GM23338 (cell line): ENCODE measurements around the gene NT5C3B. TPM values are rescaled to one million over a fixed set of nuclear protein-coding genes. Genes with fewer than 3 reads are reported as not detected.
"Not testable (repeated sequence)": the region's sequence is repeated elsewhere in the genome, so short reads cannot be mapped to it uniquely, and the experiment has no call there.

Experiments
- ATAC-seq: fragments of 200-7000 bp; cut with Tn5 transposase; 3 replicates; pipeline ENCODE4 v1.9.1; 2020
- DNase-seq: peaks from one replicate; pipeline ENCODE4 v3.0.0-alpha.2; 2015; ENCODE audit warnings: low spot score
- H2AFZ ChIP-seq: fragments of 200-600 bp; sonication (generic); 2 replicates; pipeline ENCODE4 v1.8.0; 2016; ENCODE audit warnings: antibody characterized with exemption, mild to moderate bottlenecking, moderate library complexity
- H3F3A ChIP-seq: fragments of 200-600 bp; sonication (generic); replicated peaks from 2 replicates; pipeline ENCODE4 v1.8.0; 2017; ENCODE audit warnings: antibody characterized with exemption, mixed run types, low read depth
- H3K27ac ChIP-seq: fragments of 200-600 bp; sonication (generic); 2 replicates; pipeline ENCODE4 v1.6.1; 2016; ENCODE audit warnings: low read depth
- H3K27me3 ChIP-seq: fragments of 200-600 bp; sonication (generic); 2 replicates; pipeline ENCODE4 v1.8.0; 2016; ENCODE audit warnings: mild to moderate bottlenecking, mixed run types, moderate library complexity; ENCODE audit not compliant: insufficient read depth
- H3K36me3 ChIP-seq: fragments of 200-600 bp; sonication (generic); 2 replicates; pipeline ENCODE4 v1.8.0; 2016; ENCODE audit warnings: mild to moderate bottlenecking; ENCODE audit not compliant: insufficient read depth
- H3K4me1 ChIP-seq: fragments of 200-600 bp; sonication (generic); 2 replicates; pipeline ENCODE4 v1.8.0; 2016; ENCODE audit warnings: mild to moderate bottlenecking, moderate library complexity; ENCODE audit not compliant: insufficient read depth
- H3K4me2 ChIP-seq: fragments of 200-600 bp; sonication (generic); 2 replicates; pipeline ENCODE4 v1.7.1; 2017; ENCODE audit warnings: mixed run types
- H3K4me3 ChIP-seq: fragments of 200-600 bp; sonication (generic); 2 replicates; pipeline ENCODE4 v1.6.1; 2016; ENCODE audit warnings: mixed run types
- H3K79me2 ChIP-seq: fragments of 200-600 bp; sonication (generic); replicated peaks from 2 replicates; pipeline ENCODE4 v1.8.0; 2017; ENCODE audit warnings: mild to moderate bottlenecking; ENCODE audit not compliant: insufficient read depth
- H3K9me2 ChIP-seq: fragments of 200-600 bp; sonication (generic); 2 replicates; pipeline ENCODE4 v1.8.0; 2017; ENCODE audit not compliant: insufficient read depth
- H4K20me1 ChIP-seq: fragments of 200-600 bp; sonication (generic); replicated peaks from 2 replicates; pipeline ENCODE4 v1.8.0; 2017; ENCODE audit warnings: mild to moderate bottlenecking; ENCODE audit not compliant: insufficient read depth
- H3K27ac Mint-ChIP-seq: 2 replicates; pipeline ENCODE4 v1.8.0; 2020; ENCODE audit warnings: inconsistent platforms, mild to moderate bottlenecking, moderate library complexity, mixed read lengths
- H3K27me3 Mint-ChIP-seq: 3 replicates; pipeline ENCODE4 v1.8.0; 2022; ENCODE audit warnings: low read depth, mild to moderate bottlenecking, moderate library complexity, mixed read lengths, inconsistent platforms; ENCODE audit not compliant: insufficient read depth, poor library complexity
- H3K36me3 Mint-ChIP-seq: 3 replicates; pipeline ENCODE4 v1.8.0; 2021; ENCODE audit warnings: low read depth, mild to moderate bottlenecking, inconsistent platforms, moderate library complexity, mixed read lengths
- H3K4me1 Mint-ChIP-seq: 3 replicates; pipeline ENCODE4 v1.8.0; 2020; ENCODE audit warnings: mild to moderate bottlenecking, inconsistent platforms, mixed read lengths
- H3K4me3 Mint-ChIP-seq: 3 replicates; pipeline ENCODE4 v1.8.0; 2021; ENCODE audit warnings: moderate library complexity, mild to moderate bottlenecking, inconsistent platforms, mixed read lengths
- H3K9me3 Mint-ChIP-seq: 3 replicates; pipeline ENCODE4 v1.8.0; 2020; ENCODE audit warnings: moderate library complexity, mild to moderate bottlenecking, inconsistent platforms, mixed read lengths
- CREB1 ChIP-seq: fragments of 250-450 bp; sonication (Bioruptor Pico); IDR thresholded peaks from 2 replicates; pipeline ENCODE4 v1.5.0; 2020; ENCODE audit warnings: low read depth, mild to moderate bottlenecking, moderate library complexity
- EZH2 ChIP-seq: fragments of 200-600 bp; sonication (generic); IDR thresholded peaks from one replicate; pipeline ENCODE4 v1.8.0; 2017; ENCODE audit warnings: antibody characterized with exemption, mild to moderate bottlenecking, low read depth; ENCODE audit not compliant: unreplicated experiment
- JUNB ChIP-seq: IDR thresholded peaks from one replicate; pipeline ENCODE4 v1.6.1; 2016; ENCODE audit warnings: antibody characterized with exemption; ENCODE audit not compliant: unreplicated experiment
- POLR2AphosphoS5 ChIP-seq: IDR thresholded peaks from 2 replicates; pipeline ENCODE4 v1.6.1; 2016; ENCODE audit warnings: antibody characterized with exemption, low read depth
- ZNF114 ChIP-seq: fragments of 250-450 bp; sonication (Bioruptor Pico); IDR thresholded peaks from 2 replicates; pipeline ENCODE4 v1.5.0; 2020; ENCODE audit warnings: mild to moderate bottlenecking, moderate library complexity
- polyA plus RNA-seq: library from polyadenylated mRNA; unstranded; fragments of >200 nt; fragmentation: Nextera tagmentation; extraction: Ambion mirVana; gene quantifications from 2 replicates; pipeline ENCODE4 v1.2.1, GENCODE V29; 2016
- total RNA-seq: library from RNA; depleted of rRNA; stranded (reverse); fragments of >200 nt; shearing (Covaris generic); gene quantifications from 2 replicates; pipeline ENCODE4 v1.2.3, GENCODE V29; 2014
- TF ChIP-seq, protein P1 (sequence below): IDR thresholded peaks from 2 replicates; pipeline ENCODE4 v1.6.1; 2016; ENCODE audit warnings: antibody characterized with exemption
- TF ChIP-seq, protein P2 (sequence below), 2 experiments: fragments of 200-600 bp in 1 of 2; sonication (generic) in 1 of 2; conservative IDR thresholded peaks; 2 replicates each; pipeline versions ENCODE4 v1.5.1 to v1.6.1; 2016 to 2017; ENCODE audit warnings: antibody characterized with exemption in 2 of 2, low read depth in 2 of 2, mild to moderate bottlenecking in 2 of 2, moderate library complexity in 1 of 2
- TF ChIP-seq, protein P3 (sequence below): IDR thresholded peaks from one replicate; pipeline ENCODE4 v1.6.1; 2018; ENCODE audit warnings: antibody characterized with exemption; ENCODE audit not compliant: unreplicated experiment

The NT5C3B gene
- total and polyA plus RNA-seq, 2 experiments from 2014 or later: 58.2 to 78.3 TPM

DNA sequence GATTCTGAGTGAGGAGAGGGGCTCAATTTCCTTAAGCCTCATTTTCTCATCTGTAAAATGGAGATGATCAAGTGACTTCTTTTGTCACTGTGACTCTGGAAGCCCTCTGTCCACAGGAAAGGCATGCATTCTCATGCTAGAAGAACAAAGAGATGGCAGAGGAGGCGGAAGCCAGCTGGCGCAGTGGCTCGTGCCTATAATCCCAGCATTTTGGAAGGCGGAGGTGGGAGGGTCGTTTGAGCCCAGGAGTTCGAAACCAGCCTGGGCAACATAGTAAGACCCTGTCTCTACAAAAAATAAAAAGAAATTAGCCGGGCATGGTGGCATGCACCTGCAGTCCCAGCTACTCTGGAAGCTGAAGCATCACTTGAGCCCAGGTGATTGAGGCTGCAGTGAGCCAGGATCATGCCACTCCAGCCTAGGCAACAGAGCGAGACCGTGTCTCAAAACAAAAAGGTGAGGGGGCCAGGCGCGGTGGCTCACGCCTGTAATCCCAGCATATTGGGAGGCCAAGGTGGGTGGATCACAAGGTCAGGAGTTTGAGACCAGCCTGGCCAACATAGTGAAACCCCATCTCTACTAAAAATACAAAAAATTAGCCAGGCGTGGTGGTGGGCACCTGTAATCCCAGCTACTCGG, 59.7 kb downstream of the NT5C3B start:
- not testable (repeated sequence) for H3K9me2 ChIP-seq, ATAC-seq, H4K20me1 ChIP-seq, DNase-seq, H3K36me3 ChIP-seq, H3K27me3 Mint-ChIP-seq, H3K27me3 ChIP-seq, H3K4me3 Mint-ChIP-seq, H3K9me3 Mint-ChIP-seq, H2AFZ ChIP-seq
- H3F3A ChIP-seq: peaks cover 15% of the 10 kb centered on the region; the same call in 1 of the 2 replicates
- peaks cover 15% of the 10 kb centered on the region for H3K36me3 Mint-ChIP-seq
- peak overlapping the region; percentile 85 for H3K27ac Mint-ChIP-seq
- peaks cover 72% of the 10 kb centered on the region for H3K79me2 ChIP-seq
- H3K4me3 ChIP-seq: peak overlapping the region; percentile 27; the same call in 1 of the 2 replicates
- peak overlapping the region; percentile 69 for H3K4me2 ChIP-seq
- peak overlapping the region; percentile 88; the same call in 1 of the 2 replicates for H3K27ac ChIP-seq
- H3K4me1 ChIP-seq: peaks cover 56% of the 10 kb centered on the region
- H3K4me1 Mint-ChIP-seq: peaks cover 54% of the 10 kb centered on the region

DNA sequence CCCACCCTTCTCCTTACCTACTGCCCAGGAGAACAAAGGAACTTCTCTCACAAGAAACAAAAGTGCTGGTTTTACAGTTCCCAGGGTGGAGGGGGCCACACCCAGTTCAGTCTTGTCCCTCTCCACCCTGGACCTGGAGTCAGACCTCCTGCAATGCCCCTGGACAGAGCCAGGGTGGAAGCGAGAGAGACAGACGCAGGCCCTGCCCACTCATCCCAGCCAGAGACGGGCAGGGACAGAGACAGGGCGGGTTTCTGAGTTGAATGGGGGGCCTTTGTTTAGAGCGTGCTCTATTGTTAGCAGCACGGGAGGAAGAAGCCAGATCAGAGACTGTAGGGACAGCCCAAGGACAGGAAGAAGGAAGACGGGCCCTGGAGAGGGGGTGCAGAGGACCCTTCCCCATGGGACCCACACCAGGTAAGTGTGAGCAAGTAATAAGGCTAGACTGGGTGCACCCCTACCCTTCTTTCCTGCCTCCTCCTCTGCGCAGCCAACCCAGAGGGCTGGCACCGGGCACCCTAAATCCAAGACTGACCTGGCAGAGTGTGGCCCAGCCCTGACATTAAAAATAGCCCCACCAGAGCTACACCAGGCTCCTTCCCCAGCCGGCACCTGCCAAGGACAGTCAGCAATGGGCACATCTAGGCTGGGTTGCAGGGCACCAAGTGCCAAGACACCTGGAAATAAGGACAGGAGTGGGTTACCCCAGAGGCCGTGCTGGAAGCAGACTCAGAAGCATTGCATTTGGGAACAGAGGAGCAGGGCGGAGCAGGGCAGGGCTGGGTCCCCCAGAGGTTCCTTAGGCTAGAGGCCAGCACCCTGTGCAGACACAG, 60.4 kb downstream of the NT5C3B start:
- Histone ChIP-seq H3K27ac (peak overlapping the region; percentile 88; the same call in 1 of the 2 replicates), H2AFZ (no peak overlapping the region), H3K4me2 (peak overlapping the region; percentile 69), H3F3A (peaks cover 15% of the 10 kb centered on the region; the same call in 1 of the 2 replicates), H4K20me1 (peaks cover 4% of the 10 kb centered on the region), H3K4me1 (peaks cover 56% of the 10 kb centered on the region), H3K27me3 (no peaks in the 10 kb centered on the region), H3K9me2 (no peaks in the 10 kb centered on the region), H3K4me3 (peak overlapping the region; percentile 36; the same call in 1 of the 2 replicates), H3K79me2 (peaks cover 65% of the 10 kb centered on the region), H3K36me3 (no peaks in the 10 kb centered on the region)
- peaks cover 9% of the 10 kb centered on the region for H3K27me3 Mint-ChIP-seq
- no peaks in the 10 kb centered on the region for H3K9me3 Mint-ChIP-seq
- ATAC-seq (peak; percentile 70), DNase-seq (peak; percentile 68)
- H3K36me3 Mint-ChIP-seq: peaks cover 21% of the 10 kb centered on the region
- no peak overlapping the region; the same call in 2 of the 3 replicates for H3K4me3 Mint-ChIP-seq
- H3K4me1 Mint-ChIP-seq: peaks cover 54% of the 10 kb centered on the region
- H3K27ac Mint-ChIP-seq: peak overlapping the region; percentile 85
- no peak for TF ChIP-seq CREB1 (CRISPR knock-in tag)
- no peak for TF ChIP-seq JUNB
- TF ChIP-seq EZH2: no peak
- TF ChIP-seq ZNF114: no peak
- TF ChIP-seq, protein P1, sequence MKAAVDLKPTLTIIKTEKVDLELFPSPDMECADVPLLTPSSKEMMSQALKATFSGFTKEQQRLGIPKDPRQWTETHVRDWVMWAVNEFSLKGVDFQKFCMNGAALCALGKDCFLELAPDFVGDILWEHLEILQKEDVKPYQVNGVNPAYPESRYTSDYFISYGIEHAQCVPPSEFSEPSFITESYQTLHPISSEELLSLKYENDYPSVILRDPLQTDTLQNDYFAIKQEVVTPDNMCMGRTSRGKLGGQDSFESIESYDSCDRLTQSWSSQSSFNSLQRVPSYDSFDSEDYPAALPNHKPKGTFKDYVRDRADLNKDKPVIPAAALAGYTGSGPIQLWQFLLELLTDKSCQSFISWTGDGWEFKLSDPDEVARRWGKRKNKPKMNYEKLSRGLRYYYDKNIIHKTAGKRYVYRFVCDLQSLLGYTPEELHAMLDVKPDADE: no peak
- TF ChIP-seq, protein P2, sequence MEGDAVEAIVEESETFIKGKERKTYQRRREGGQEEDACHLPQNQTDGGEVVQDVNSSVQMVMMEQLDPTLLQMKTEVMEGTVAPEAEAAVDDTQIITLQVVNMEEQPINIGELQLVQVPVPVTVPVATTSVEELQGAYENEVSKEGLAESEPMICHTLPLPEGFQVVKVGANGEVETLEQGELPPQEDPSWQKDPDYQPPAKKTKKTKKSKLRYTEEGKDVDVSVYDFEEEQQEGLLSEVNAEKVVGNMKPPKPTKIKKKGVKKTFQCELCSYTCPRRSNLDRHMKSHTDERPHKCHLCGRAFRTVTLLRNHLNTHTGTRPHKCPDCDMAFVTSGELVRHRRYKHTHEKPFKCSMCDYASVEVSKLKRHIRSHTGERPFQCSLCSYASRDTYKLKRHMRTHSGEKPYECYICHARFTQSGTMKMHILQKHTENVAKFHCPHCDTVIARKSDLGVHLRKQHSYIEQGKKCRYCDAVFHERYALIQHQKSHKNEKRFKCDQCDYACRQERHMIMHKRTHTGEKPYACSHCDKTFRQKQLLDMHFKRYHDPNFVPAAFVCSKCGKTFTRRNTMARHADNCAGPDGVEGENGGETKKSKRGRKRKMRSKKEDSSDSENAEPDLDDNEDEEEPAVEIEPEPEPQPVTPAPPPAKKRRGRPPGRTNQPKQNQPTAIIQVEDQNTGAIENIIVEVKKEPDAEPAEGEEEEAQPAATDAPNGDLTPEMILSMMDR (conservative IDR thresholded peaks at IDR 0.05; ENCODE audit: low read depth in 2 of 2): no peak
- TF ChIP-seq POLR2AphosphoS5: no peak
- TF ChIP-seq, protein P3, sequence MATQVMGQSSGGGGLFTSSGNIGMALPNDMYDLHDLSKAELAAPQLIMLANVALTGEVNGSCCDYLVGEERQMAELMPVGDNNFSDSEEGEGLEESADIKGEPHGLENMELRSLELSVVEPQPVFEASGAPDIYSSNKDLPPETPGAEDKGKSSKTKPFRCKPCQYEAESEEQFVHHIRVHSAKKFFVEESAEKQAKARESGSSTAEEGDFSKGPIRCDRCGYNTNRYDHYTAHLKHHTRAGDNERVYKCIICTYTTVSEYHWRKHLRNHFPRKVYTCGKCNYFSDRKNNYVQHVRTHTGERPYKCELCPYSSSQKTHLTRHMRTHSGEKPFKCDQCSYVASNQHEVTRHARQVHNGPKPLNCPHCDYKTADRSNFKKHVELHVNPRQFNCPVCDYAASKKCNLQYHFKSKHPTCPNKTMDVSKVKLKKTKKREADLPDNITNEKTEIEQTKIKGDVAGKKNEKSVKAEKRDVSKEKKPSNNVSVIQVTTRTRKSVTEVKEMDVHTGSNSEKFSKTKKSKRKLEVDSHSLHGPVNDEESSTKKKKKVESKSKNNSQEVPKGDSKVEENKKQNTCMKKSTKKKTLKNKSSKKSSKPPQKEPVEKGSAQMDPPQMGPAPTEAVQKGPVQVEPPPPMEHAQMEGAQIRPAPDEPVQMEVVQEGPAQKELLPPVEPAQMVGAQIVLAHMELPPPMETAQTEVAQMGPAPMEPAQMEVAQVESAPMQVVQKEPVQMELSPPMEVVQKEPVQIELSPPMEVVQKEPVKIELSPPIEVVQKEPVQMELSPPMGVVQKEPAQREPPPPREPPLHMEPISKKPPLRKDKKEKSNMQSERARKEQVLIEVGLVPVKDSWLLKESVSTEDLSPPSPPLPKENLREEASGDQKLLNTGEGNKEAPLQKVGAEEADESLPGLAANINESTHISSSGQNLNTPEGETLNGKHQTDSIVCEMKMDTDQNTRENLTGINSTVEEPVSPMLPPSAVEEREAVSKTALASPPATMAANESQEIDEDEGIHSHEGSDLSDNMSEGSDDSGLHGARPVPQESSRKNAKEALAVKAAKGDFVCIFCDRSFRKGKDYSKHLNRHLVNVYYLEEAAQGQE: no peak
